ENCODE data around the gene KATNAL2.
"Not testable (repeated sequence)": the region's sequence is repeated elsewhere in the genome, so short reads cannot be mapped to it uniquely, and the experiment has no call there.

KATNAL2 gene

DNA sequence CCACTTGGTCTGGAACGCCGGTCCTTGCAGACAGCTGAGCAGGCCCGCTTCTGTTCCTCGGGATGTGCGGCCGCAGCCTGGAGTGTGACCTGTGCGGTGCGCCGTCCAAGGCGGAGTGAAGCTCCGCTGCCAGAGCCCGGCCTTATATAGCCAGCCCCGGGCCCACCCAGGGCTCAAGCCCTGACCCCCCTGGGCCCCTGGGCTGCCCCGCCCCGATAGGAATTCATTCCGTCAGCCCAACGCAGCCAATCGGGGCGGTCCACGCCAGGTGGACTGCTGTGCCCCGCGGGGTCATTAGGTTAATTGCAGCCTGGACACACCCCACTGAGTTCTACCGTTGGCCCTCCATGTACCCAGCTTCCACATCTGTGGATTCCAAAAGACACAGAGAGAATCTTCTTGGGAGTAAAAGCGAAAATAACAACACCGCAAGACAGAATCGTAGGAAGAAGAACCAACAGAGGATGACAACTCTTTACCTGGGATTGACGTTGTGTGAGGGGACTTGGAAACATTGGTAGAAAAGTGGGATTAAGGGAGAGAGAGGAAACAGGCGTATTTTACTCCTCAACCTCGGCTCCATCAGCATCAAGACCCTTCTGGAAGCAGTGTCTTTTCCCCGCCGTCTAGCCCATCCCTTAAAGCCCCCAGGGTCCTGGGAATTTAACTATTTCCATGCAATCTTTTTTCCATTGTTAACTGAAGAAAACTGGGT, 47.3 kb downstream of the KATNAL2 start:
- peak; percentile 68 for ATAC-seq
- H3K27me3 Mint-ChIP-seq, H3K4me1 Mint-ChIP-seq, H3K27ac Mint-ChIP-seq, H3K4me3 Mint-ChIP-seq, H3K9me3 Mint-ChIP-seq: not testable (repeated sequence)
- H3K36me3 Mint-ChIP-seq, result peaks cover 10% of the 10 kb centered on the region

- H3K4me1 Mint-ChIP-seq, H3K9me3 Mint-ChIP-seq, H3K27me3 Mint-ChIP-seq, H3K4me3 Mint-ChIP-seq, ATAC-seq, H3K36me3 Mint-ChIP-seq, H3K27ac Mint-ChIP-seq: not testable (repeated sequence)
Observed at GRCh38 chr18:46966266-46966665, 48.9 kb downstream of the KATNAL2 start.

DNA sequence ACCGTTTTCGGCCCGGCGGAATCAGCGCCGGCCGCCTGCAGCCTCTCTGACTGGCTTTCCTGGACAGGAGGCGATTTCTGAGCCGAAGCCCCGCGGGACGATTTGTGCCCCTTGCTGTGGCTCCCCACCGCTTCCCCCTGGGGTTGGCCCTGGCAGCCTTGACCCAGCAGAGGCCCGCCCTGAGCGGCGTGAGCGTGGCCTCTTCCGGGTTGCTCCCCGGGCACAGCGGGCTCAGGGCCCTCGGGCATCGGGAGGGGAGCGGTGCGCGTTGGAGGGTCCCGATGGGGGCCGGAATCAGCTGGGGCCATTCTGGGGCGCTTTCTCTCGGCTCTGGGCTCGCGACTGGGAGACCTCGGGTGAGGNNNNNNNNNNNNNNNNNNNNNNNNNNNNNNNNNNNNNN, 52.1 kb downstream of the KATNAL2 start:
- H3K4me1 Mint-ChIP-seq, H3K27ac Mint-ChIP-seq, H3K27me3 Mint-ChIP-seq, H3K9me3 Mint-ChIP-seq, H3K36me3 Mint-ChIP-seq, H3K4me3 Mint-ChIP-seq: not testable (repeated sequence)
- ATAC-seq, result peak; percentile 53

- H3K4me1 Mint-ChIP-seq, H3K9me3 Mint-ChIP-seq, H3K27ac Mint-ChIP-seq, H3K4me3 Mint-ChIP-seq, H3K36me3 Mint-ChIP-seq, ATAC-seq, H3K27me3 Mint-ChIP-seq: not testable (repeated sequence)
Observed at GRCh38 chr18:47019870-47020269, 102.5 kb downstream of the KATNAL2 start.

GRCh38 chr18:47020757-47021156, 103.4 kb downstream of the KATNAL2 start:
- not testable (repeated sequence) for H3K4me1 Mint-ChIP-seq, H3K27ac Mint-ChIP-seq, H3K9me3 Mint-ChIP-seq, H3K36me3 Mint-ChIP-seq, H3K27me3 Mint-ChIP-seq, H3K4me3 Mint-ChIP-seq
- peak; percentile 13 for ATAC-seq

DNA sequence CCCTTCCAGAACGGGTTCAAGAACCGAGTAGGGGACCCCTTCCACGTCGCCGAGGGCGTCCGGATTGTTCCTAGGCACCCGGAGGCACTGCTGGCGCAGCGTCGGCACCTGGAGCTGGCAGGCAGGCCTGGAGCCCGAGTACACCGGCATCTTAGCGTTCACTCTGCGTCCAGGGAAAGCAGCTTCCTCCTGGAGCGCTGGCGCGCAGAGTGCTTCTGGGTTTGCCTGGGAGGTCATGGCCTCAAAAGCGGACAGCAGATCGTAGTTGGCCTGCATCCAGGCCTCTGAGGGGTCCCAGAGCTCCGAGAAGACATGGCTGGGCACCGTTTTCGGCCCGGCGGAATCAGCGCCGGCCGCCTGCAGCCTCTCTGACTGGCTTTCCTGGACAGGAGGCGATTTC, 105.4 kb downstream of the KATNAL2 start:
- H3K4me3 Mint-ChIP-seq, H3K27ac Mint-ChIP-seq, H3K4me1 Mint-ChIP-seq, ATAC-seq, H3K27me3 Mint-ChIP-seq, H3K9me3 Mint-ChIP-seq, H3K36me3 Mint-ChIP-seq: not testable (repeated sequence)

DNA sequence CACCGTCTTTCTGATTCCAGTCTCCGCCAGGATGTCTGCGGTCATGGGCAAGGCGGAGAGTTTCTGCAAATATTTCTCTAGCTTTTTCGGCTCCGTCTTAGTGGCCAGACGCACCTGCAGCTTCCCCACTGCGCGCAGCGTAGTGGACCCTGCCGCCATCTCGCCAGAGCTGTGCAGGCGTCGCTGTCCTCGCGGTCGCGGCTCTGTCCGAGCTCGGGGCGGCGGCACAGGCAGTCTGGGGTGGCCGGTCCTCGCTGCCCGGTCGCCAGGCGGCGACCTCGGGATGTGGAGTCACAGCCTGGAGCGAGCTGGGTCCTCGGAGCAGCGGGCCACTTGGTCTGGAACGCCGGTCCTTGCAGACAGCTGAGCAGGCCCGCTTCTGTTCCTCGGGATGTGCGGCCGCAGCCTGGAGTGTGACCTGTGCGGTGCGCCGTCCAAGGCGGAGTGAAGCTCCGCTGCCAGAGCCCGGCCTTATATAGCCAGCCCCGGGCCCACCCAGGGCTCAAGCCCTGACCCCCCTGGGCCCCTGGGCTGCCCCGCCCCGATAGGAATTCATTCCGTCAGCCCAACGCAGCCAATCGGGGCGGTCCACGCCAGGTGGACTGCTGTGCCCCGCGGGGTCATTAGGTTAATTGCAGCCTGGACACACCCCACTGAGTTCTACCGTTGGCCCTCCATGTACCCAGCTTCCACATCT, 106.5 kb downstream of the KATNAL2 start:
- not testable (repeated sequence) for H3K27me3 Mint-ChIP-seq, H3K36me3 Mint-ChIP-seq, H3K4me1 Mint-ChIP-seq, H3K27ac Mint-ChIP-seq, H3K9me3 Mint-ChIP-seq, H3K4me3 Mint-ChIP-seq
- ATAC-seq, result peak; percentile 43

DNA sequence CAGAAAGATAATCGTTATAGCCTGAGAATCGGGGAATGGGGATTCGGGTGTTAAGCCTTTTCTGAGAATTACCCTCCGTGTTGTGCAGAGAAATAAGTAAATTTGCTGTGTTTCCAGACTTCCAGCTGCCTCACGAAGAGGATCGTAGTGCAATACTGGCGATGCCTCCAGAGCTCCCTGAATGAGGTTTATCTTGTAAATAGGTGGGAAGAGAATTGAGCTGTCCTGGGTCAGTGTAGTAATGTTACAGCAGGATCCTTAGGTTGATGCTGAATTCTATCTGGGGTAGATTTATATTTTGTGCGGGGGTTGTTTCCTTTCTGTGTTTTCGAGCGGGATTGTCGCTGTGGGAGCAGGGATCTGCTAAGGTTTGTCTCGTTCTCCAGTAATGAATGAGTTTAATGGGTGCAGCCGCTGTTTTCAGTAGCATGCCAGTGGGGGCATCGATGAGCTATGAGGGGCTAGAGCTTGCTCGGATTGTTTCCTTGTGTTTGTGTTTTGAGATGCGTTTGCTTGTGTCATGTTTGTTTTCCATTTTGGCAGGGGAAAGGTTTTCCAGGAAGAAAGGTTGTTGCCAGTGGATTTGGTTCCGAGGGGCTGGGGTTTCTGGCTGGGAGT, 108.3 kb downstream of the KATNAL2 start:
- not testable (repeated sequence) for H3K9me3 Mint-ChIP-seq, H3K27me3 Mint-ChIP-seq, H3K4me1 Mint-ChIP-seq, H3K27ac Mint-ChIP-seq, H3K4me3 Mint-ChIP-seq, ATAC-seq, H3K36me3 Mint-ChIP-seq

DNA sequence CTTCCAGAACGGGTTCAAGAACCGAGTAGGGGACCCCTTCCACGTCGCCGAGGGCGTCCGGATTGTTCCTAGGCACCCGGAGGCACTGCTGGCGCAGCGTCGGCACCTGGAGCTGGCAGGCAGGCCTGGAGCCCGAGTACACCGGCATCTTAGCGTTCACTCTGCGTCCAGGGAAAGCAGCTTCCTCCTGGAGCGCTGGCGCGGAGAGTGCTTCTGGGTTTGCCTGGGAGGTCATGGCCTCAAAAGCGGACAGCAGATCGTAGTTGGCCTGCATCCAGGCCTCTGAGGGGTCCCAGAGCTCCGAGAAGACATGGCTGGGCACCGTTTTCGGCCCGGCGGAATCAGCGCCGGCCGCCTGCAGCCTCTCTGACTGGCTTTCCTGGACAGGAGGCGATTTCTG, 111.3 kb downstream of the KATNAL2 start:
- not testable (repeated sequence) for H3K27me3 Mint-ChIP-seq, H3K4me1 Mint-ChIP-seq, H3K9me3 Mint-ChIP-seq, H3K4me3 Mint-ChIP-seq, H3K36me3 Mint-ChIP-seq, H3K27ac Mint-ChIP-seq, ATAC-seq

DNA sequence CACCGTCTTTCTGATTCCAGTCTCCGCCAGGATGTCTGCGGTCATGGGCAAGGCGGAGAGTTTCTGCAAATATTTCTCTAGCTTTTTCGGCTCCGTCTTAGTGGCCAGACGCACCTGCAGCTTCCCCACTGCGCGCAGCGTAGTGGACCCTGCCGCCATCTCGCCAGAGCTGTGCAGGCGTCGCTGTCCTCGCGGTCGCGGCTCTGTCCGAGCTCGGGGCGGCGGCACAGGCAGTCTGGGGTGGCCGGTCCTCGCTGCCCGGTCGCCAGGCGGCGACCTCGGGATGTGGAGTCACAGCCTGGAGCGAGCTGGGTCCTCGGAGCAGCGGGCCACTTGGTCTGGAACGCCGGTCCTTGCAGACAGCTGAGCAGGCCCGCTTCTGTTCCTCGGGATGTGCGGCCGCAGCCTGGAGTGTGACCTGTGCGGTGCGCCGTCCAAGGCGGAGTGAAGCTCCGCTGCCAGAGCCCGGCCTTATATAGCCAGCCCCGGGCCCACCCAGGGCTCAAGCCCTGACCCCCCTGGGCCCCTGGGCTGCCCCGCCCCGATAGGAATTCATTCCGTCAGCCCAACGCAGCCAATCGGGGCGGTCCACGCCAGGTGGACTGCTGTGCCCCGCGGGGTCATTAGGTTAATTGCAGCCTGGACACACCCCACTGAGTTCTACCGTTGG, 112.4 kb downstream of the KATNAL2 start:
- H3K4me3 Mint-ChIP-seq, H3K36me3 Mint-ChIP-seq, H3K4me1 Mint-ChIP-seq, H3K27ac Mint-ChIP-seq, H3K9me3 Mint-ChIP-seq, H3K27me3 Mint-ChIP-seq: not testable (repeated sequence)
- ATAC-seq, result peak; percentile 60

GRCh38 chr18:47030887-47031286, 113.5 kb downstream of the KATNAL2 start:
- ATAC-seq, H3K4me3 Mint-ChIP-seq, H3K27ac Mint-ChIP-seq, H3K36me3 Mint-ChIP-seq, H3K9me3 Mint-ChIP-seq, H3K27me3 Mint-ChIP-seq, H3K4me1 Mint-ChIP-seq: not testable (repeated sequence)

DNA sequence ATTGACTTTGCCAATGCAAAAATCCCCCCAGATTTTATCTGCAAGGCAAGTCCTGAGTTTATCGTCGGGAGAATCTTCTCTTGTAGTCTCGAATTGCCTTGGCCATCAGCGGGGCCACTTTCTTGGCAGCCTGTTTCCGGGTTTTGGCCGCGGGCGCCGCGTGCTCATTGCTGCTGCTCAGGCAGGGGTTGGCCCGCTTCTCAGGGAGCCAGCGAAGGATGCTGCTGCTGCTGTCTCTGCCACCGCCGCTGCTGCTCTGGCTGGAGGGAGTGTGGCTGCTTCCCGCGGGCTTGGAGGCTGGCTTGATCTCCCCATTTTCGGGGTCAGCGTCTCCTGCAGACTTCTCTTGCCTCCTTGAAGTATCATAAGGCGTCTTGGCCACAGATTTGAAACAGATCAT, 115.5 kb downstream of the KATNAL2 start:
- no peak for ATAC-seq
- no peaks in the 10 kb centered on the region for H3K4me1 Mint-ChIP-seq
- H3K36me3 Mint-ChIP-seq, result no peaks in the 10 kb centered on the region
- H3K27ac Mint-ChIP-seq, result no peak overlapping the region
- no peak overlapping the region for H3K4me3 Mint-ChIP-seq
- no peaks in the 10 kb centered on the region for H3K27me3 Mint-ChIP-seq
- no peaks in the 10 kb centered on the region for H3K9me3 Mint-ChIP-seq

- H3K36me3 Mint-ChIP-seq, ATAC-seq, H3K27me3 Mint-ChIP-seq, H3K4me1 Mint-ChIP-seq, H3K27ac Mint-ChIP-seq, H3K4me3 Mint-ChIP-seq, H3K9me3 Mint-ChIP-seq: not testable (repeated sequence)
Observed at GRCh38 chr18:47034591-47034990, 117.2 kb downstream of the KATNAL2 start.

DNA sequence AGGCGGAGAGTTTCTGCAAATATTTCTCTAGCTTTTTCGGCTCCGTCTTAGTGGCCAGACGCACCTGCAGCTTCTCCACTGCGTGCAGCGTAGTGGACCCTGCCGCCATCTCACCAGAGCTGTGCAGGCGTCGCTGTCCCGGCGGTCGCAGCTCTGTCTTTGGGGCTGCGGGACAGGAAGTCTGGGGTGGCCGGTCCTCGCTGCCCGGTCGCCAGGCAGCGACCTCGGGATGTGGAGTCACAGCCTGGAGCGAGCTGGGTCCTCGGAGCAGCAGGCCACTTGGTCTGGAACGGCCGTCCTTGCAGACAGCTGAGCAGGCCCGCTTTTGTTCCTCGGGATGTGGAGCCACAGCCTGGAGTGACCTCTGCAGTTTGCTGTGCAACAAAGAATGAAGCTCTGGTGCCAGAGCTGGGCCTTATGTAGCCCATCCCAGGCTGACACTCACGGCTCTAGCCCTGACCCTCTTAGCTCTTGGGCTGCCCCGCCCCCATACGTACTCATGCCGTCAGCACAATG, 117.8 kb downstream of the KATNAL2 start, which contains the start of gene ELOA2:
TSS of gene ELOA2 (minus strand) at position 466 of the 516 bp plus-strand sequence. CDS start at position 109, 357 bp downstream.
- Mint-ChIP-seq H3K27me3 (peaks cover 11% of the 10 kb centered on the region), H3K9me3 (no peaks in the 10 kb centered on the region), H3K4me3 (no peak within 1 kb of the TSS), H3K36me3 (no peaks in the 10 kb centered on the region), H3K4me1 (no peaks in the 10 kb centered on the region), H3K27ac (no peak within 1 kb of the TSS)
- no peak for ATAC-seq

GRCh38 chr18:47036298-47036874, 119.0 kb downstream of the KATNAL2 start:
- H3K36me3 Mint-ChIP-seq, result no peaks in the 10 kb centered on the region
- H3K27me3 Mint-ChIP-seq, result peaks cover 14% of the 10 kb centered on the region
- H3K27ac Mint-ChIP-seq, result no peak overlapping the region
- no peak for ATAC-seq
- no peaks in the 10 kb centered on the region for H3K9me3 Mint-ChIP-seq
- H3K4me3 Mint-ChIP-seq, result no peak overlapping the region
- H3K4me1 Mint-ChIP-seq, result no peaks in the 10 kb centered on the region
